ENCODE measurements around the gene PRKN. TPM values are rescaled to one million over a fixed set of nuclear protein-coding genes. Genes with fewer than 3 reads are reported as not detected.

Gene PRKN
- total and polyA plus RNA-seq, 2 experiments from 2014 or later = 2.3 to 3.9 TPM

DNA sequence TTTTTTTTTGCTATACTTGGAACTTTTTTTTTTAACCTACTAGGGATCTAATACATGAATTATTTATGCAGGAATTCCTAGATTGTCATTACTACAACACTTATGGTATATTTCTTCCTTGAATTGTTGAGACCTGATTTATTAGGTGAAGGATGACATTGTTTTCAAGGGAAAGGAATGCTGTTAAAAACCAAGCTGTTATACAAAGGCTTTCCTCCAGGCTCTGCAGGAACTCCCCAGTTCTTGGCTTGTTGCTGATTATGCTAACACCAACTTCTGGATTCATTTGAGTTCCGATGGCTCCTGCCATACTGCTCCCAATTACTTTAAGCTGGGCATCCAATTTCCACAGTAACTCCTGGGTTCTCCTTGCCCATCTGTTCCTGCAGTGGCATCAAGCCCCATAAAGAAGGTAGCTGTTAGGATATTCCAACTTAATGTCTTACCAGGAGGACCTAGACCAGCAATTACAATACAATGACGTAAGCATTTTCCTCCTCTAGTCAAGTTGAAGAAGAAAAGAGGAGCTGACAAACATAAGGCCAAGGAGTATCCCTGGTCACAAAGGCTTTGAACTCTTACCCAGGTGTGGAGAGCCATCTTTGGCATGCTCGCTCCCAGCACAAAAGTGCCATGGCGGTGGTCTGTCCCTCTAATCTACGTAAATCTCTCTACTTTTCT is 1237.8 kb downstream of the PRKN start:
- no peaks in the 10 kb centered on the region for H3K9me3 ChIP-seq (ENCODE audit: low read depth)
- no peak for DNase-seq (ENCODE audit: low spot score)
- no peaks in the 10 kb centered on the region for H3K4me1 ChIP-seq (ENCODE audit: insufficient read depth)
- H2AFZ ChIP-seq = no peak overlapping the region
- H3K36me3 ChIP-seq (replicated peaks; ENCODE audit: insufficient read depth, low read depth) = no peaks in the 10 kb centered on the region
- H4K20me1 ChIP-seq (ENCODE audit: insufficient read depth, poor library complexity, severe bottlenecking) = no peaks in the 10 kb centered on the region
- TF ChIP-seq EZH2phosphoT487 (IDR thresholded peaks at IDR 0.05; ENCODE audit: low read depth, severe bottlenecking, unreplicated experiment) (no peak), EZH2 (IDR thresholded peaks at IDR 0.05; ENCODE audit: borderline replicate concordance) (no peak)
- TF ChIP-seq, protein P1, sequence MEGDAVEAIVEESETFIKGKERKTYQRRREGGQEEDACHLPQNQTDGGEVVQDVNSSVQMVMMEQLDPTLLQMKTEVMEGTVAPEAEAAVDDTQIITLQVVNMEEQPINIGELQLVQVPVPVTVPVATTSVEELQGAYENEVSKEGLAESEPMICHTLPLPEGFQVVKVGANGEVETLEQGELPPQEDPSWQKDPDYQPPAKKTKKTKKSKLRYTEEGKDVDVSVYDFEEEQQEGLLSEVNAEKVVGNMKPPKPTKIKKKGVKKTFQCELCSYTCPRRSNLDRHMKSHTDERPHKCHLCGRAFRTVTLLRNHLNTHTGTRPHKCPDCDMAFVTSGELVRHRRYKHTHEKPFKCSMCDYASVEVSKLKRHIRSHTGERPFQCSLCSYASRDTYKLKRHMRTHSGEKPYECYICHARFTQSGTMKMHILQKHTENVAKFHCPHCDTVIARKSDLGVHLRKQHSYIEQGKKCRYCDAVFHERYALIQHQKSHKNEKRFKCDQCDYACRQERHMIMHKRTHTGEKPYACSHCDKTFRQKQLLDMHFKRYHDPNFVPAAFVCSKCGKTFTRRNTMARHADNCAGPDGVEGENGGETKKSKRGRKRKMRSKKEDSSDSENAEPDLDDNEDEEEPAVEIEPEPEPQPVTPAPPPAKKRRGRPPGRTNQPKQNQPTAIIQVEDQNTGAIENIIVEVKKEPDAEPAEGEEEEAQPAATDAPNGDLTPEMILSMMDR (IDR thresholded peaks at IDR 0.05; ENCODE audit: poor library complexity) = no peak
- 92% methylated on average over 5 of the region's 5 CpGs for WGBS (ENCODE audit: low lambda C conversion rate, missing lambda C conversion rate)
- no peaks in the 10 kb centered on the region for H3K79me2 ChIP-seq
- no peaks in the 10 kb centered on the region for H3K9me2 ChIP-seq (replicated peaks; ENCODE audit: insufficient read depth)
- no peak overlapping the region for H3K27ac ChIP-seq
- no peaks in the 10 kb centered on the region for H3K27me3 ChIP-seq
- H3K4me2 ChIP-seq = no peak overlapping the region
- H3K4me3 ChIP-seq = no peak overlapping the region

- TF ChIP-seq EZH2 (IDR thresholded peaks at IDR 0.05; ENCODE audit: borderline replicate concordance) (no peak), EZH2phosphoT487 (IDR thresholded peaks at IDR 0.05; ENCODE audit: low read depth, severe bottlenecking, unreplicated experiment) (no peak)
- TF ChIP-seq, protein P1 (IDR thresholded peaks at IDR 0.05; ENCODE audit: poor library complexity) = no peak
- H3K9me3 ChIP-seq (ENCODE audit: low read depth) = no peaks in the 10 kb centered on the region
- WGBS (ENCODE audit: low lambda C conversion rate, missing lambda C conversion rate) = 89% methylated on average over 5 of the region's 5 CpGs
- H3K36me3 ChIP-seq (replicated peaks; ENCODE audit: insufficient read depth, low read depth) = no peaks in the 10 kb centered on the region
- no peaks in the 10 kb centered on the region for H3K79me2 ChIP-seq
- no peaks in the 10 kb centered on the region for H3K27me3 ChIP-seq
- H3K4me1 ChIP-seq (ENCODE audit: insufficient read depth) = no peaks in the 10 kb centered on the region
- no peak overlapping the region for H3K4me3 ChIP-seq
- DNase-seq (ENCODE audit: low spot score) = no peak
- H3K27ac ChIP-seq = no peak overlapping the region
- H3K9me2 ChIP-seq (replicated peaks; ENCODE audit: insufficient read depth) = no peaks in the 10 kb centered on the region
- no peak overlapping the region for H2AFZ ChIP-seq
- no peak overlapping the region for H3K4me2 ChIP-seq
- no peaks in the 10 kb centered on the region for H4K20me1 ChIP-seq (ENCODE audit: insufficient read depth, poor library complexity, severe bottlenecking)
Measured at GRCh38 chr6:161487694-161488093, 1239.9 kb downstream of the PRKN start.

DNA sequence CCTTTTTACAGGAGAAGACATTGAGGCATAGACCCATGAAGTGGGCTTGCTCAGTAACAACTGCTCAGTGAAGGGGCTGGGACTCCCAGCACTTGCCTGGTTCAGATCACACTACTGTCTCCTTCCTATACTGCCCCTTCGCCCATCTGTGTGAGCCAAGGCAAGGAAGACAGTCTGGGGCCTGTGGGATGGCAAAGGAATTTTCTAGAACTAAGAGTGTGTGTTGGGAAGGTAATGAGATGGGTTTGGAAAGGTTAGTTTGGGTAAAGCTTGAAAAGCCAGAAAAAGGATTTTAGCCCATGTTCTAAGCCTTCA is 1240.4 kb downstream of the PRKN start:
- Histone ChIP-seq H3K4me2 (no peak overlapping the region), H4K20me1 (ENCODE audit: insufficient read depth, poor library complexity, severe bottlenecking) (no peaks in the 10 kb centered on the region), H2AFZ (no peak overlapping the region), H3K79me2 (no peaks in the 10 kb centered on the region), H3K9me2 (replicated peaks; ENCODE audit: insufficient read depth) (no peaks in the 10 kb centered on the region), H3K9me3 (ENCODE audit: low read depth) (no peaks in the 10 kb centered on the region), H3K36me3 (replicated peaks; ENCODE audit: insufficient read depth, low read depth) (no peaks in the 10 kb centered on the region), H3K27ac (no peak overlapping the region), H3K4me3 (no peak overlapping the region), H3K27me3 (no peaks in the 10 kb centered on the region), H3K4me1 (ENCODE audit: insufficient read depth) (no peaks in the 10 kb centered on the region)
- no peak for DNase-seq (ENCODE audit: low spot score)
- no peak for TF ChIP-seq EZH2phosphoT487 (IDR thresholded peaks at IDR 0.05; ENCODE audit: low read depth, severe bottlenecking, unreplicated experiment)
- TF ChIP-seq, protein P1 (IDR thresholded peaks at IDR 0.05; ENCODE audit: poor library complexity) = no peak
- no peak for TF ChIP-seq EZH2 (IDR thresholded peaks at IDR 0.05; ENCODE audit: borderline replicate concordance)
- 100% methylated on average over 1 of the region's 1 CpG for WGBS (ENCODE audit: low lambda C conversion rate, missing lambda C conversion rate)
